ENCODE results near the gene KDM4B. TPM values are rescaled to one million over a fixed set of nuclear protein-coding genes. Genes with fewer than 3 reads are reported as not detected.

Gene KDM4B
- total and polyA plus RNA-seq, 9 donors = 5.2 to 62.9 (median 46.4) TPM

GRCh38 chr19:5071579-5071978, 102.7 kb downstream of the KDM4B start:
- no peak overlapping the region for H3K4me3 ChIP-seq
- no peaks in the 10 kb centered on the region for H3K27me3 ChIP-seq
- peaks cover 2% of the 10 kb centered on the region for H3K4me1 ChIP-seq (ENCODE audit: insufficient read depth)
- no peak for DNase-seq
- TF ChIP-seq CTCF (IDR thresholded peaks at IDR 0.05) (no peak), POLR2A (IDR thresholded peaks at IDR 0.05) (no peak), EP300 (IDR thresholded peaks at IDR 0.05) (no peak)
- H3K36me3 ChIP-seq = no peaks in the 10 kb centered on the region
- no peaks in the 10 kb centered on the region for H3K9me3 ChIP-seq
- no peak overlapping the region for H3K27ac ChIP-seq
- 46 to 57% (median 49%) methylated on average over 8 of the region's 8 CpGs for WGBS, 3 donors
- intact Hi-C loops (cut with DNase I) = no loop called here

- Histone ChIP-seq H3K4me3 (no peak overlapping the region), H3K9me3 (no peaks in the 10 kb centered on the region), H3K27ac (no peak overlapping the region), H3K4me1 (ENCODE audit: insufficient read depth) (peaks cover 2% of the 10 kb centered on the region), H3K36me3 (no peaks in the 10 kb centered on the region), H3K27me3 (no peaks in the 10 kb centered on the region)
- intact Hi-C loops (cut with DNase I) = no loop called here
- WGBS, 3 donors = 66 to 78% (median 70%) methylated on average over 11 of the region's 11 CpGs
- no peak for TF ChIP-seq CTCF (IDR thresholded peaks at IDR 0.05)
- TF ChIP-seq EP300 (IDR thresholded peaks at IDR 0.05) = no peak
- no peak for TF ChIP-seq POLR2A (IDR thresholded peaks at IDR 0.05)
- DNase-seq = no peak
Observed at GRCh38 chr19:5072115-5072514, 103.2 kb downstream of the KDM4B start.

GRCh38 chr19:5073153-5073844, 104.4 kb downstream of the KDM4B start:
- intact Hi-C loops (cut with DNase I) = no loop called here
- DNase-seq = no peak
- Histone ChIP-seq H3K36me3 (no peaks in the 10 kb centered on the region), H3K4me1 (ENCODE audit: insufficient read depth) (peaks cover under 1% of the 10 kb centered on the region), H3K27ac (no peak overlapping the region), H3K4me3 (no peak overlapping the region), H3K27me3 (no peaks in the 10 kb centered on the region), H3K9me3 (no peaks in the 10 kb centered on the region)
- TF ChIP-seq EP300 (IDR thresholded peaks at IDR 0.05) (no peak), CTCF (IDR thresholded peaks at IDR 0.05) (no peak), POLR2A (IDR thresholded peaks at IDR 0.05) (no peak)
- WGBS, 3 donors = 81 to 96% (median 88%) methylated on average over 7 to 8 of the region's 8 CpGs

GRCh38 chr19:5074407-5074806, 105.5 kb downstream of the KDM4B start:
- intact Hi-C loops (cut with DNase I) = no loop called here
- TF ChIP-seq EP300 (IDR thresholded peaks at IDR 0.05) = no peak
- TF ChIP-seq POLR2A (IDR thresholded peaks at IDR 0.05) = no peak
- no peak for TF ChIP-seq CTCF (IDR thresholded peaks at IDR 0.05)
- Histone ChIP-seq H3K27ac (no peak overlapping the region), H3K36me3 (no peaks in the 10 kb centered on the region), H3K9me3 (no peaks in the 10 kb centered on the region), H3K4me1 (ENCODE audit: insufficient read depth) (no peaks in the 10 kb centered on the region), H3K4me3 (no peak overlapping the region), H3K27me3 (no peaks in the 10 kb centered on the region)
- no peak for DNase-seq
- WGBS, 3 donors = 88 to 92% (median 90%) methylated on average over 20 of the region's 20 CpGs
